DOHH2 (cell line): ENCODE measurements around the gene TDP2.
A peak's percentile ranks its signal among the peaks of the same experiment; 100 is the strongest.

Experiments used
- H3F3A ChIP-seq: fragments of 200-600 bp; sonication (generic), shearing (Covaris generic); 2 replicates; pipeline ENCODE4 v1.6.0; 2016; ENCODE audit warnings: antibody characterized with exemption, mild to moderate bottlenecking; ENCODE audit not compliant: control insufficient read depth, insufficient read depth
- H3K27ac ChIP-seq: fragments of 200-600 bp; sonication (generic); 2 replicates; pipeline ENCODE4 v1.5.1; 2014; ENCODE audit warnings: low read depth, mild to moderate bottlenecking, low read length, moderate library complexity
- H3K27me3 ChIP-seq: fragments of 200-600 bp; sonication (generic); 2 replicates; pipeline ENCODE4 v1.6.1; 2014; ENCODE audit warnings: mild to moderate bottlenecking, low read length, mixed read lengths; ENCODE audit not compliant: control insufficient read depth
- H3K36me3 ChIP-seq: fragments of 200-600 bp; sonication (generic); 2 replicates; pipeline ENCODE4 v1.6.1; 2014; ENCODE audit warnings: mild to moderate bottlenecking, low read length, moderate library complexity, mixed read lengths; ENCODE audit not compliant: control insufficient read depth
- H3K4me1 ChIP-seq: fragments of 200-600 bp; sonication (generic); 2 replicates; pipeline ENCODE4 v1.6.1; 2014; ENCODE audit warnings: mild to moderate bottlenecking, low read length, mixed read lengths; ENCODE audit not compliant: control insufficient read depth
- H3K4me2 ChIP-seq: fragments of 200-600 bp; sonication (generic); 2 replicates; pipeline ENCODE4 v1.6.0; 2014; ENCODE audit warnings: mild to moderate bottlenecking, low read length, moderate library complexity
- H3K4me3 ChIP-seq: fragments of 200-600 bp; sonication (generic); 2 replicates; pipeline ENCODE4 v1.5.1; 2014; ENCODE audit warnings: mild to moderate bottlenecking, low read length, mixed read lengths
- H3K79me2 ChIP-seq: fragments of 200-600 bp; sonication (generic); 2 replicates; pipeline ENCODE4 v1.6.1; 2014; ENCODE audit warnings: mild to moderate bottlenecking, low read length, mixed read lengths; ENCODE audit not compliant: control insufficient read depth
- H3K9me2 ChIP-seq: fragments of 200-600 bp; sonication (generic); replicated peaks from 2 replicates; pipeline ENCODE4 v1.6.1; 2014; ENCODE audit warnings: mild to moderate bottlenecking, low read length, mixed read lengths; ENCODE audit not compliant: control insufficient read depth
- H3K9me3 ChIP-seq: fragments of 200-600 bp; sonication (generic); 2 replicates; pipeline ENCODE4 v1.6.1; 2014; ENCODE audit warnings: antibody characterized with exemption, low read length, mixed read lengths; ENCODE audit not compliant: control insufficient read depth, insufficient read depth
- H4K20me1 ChIP-seq: fragments of 200-600 bp; sonication (generic); 2 replicates; pipeline ENCODE4 v1.6.0; 2014; ENCODE audit warnings: low read depth, mild to moderate bottlenecking, antibody characterized with exemption, low read length, moderate library complexity; ENCODE audit not compliant: control insufficient read depth, insufficient read depth
- CTCF ChIP-seq: fragments of 200-600 bp; sonication (generic); IDR thresholded peaks from one replicate; pipeline ENCODE4 v1.5.1; 2014; ENCODE audit warnings: antibody characterized with exemption, mild to moderate bottlenecking, low read depth, low read length; ENCODE audit not compliant: poor library complexity, severe bottlenecking
- EZH2phosphoT487 ChIP-seq: fragments of 200-600 bp; sonication (generic); IDR thresholded peaks from 2 replicates; pipeline ENCODE4 v1.6.1; 2017; ENCODE audit warnings: borderline replicate concordance, mild to moderate bottlenecking, antibody characterized with exemption, low read length, moderate library complexity, mixed read lengths

The TDP2 gene

GRCh38 chr6:24667378-24667803 lies 692 bp upstream of the TDP2 start:
- H4K20me1 ChIP-seq, result no peaks in the 10 kb centered on the region
- H3K79me2 ChIP-seq, result peaks cover 49% of the 10 kb centered on the region
- H3K9me2 ChIP-seq, result no peaks in the 10 kb centered on the region
- no peaks in the 10 kb centered on the region for H3K27me3 ChIP-seq
- H3F3A ChIP-seq, result no peaks in the 10 kb centered on the region
- H3K9me3 ChIP-seq, result 0 out of 2 replicates have a peak, but pooled peaks cover 4% of the 10 kb centered on the region
- peaks cover 24% of the 10 kb centered on the region for H3K4me1 ChIP-seq
- H3K4me3 ChIP-seq, result peak overlapping the region; percentile 99
- peak overlapping the region; percentile 95 for H3K4me2 ChIP-seq
- TF ChIP-seq EZH2phosphoT487 (no peak), CTCF (no peak)
- H3K27ac ChIP-seq, result peak overlapping the region; percentile 62
- H3K36me3 ChIP-seq, result peaks cover 41% of the 10 kb centered on the region

GRCh38 chr6:24666097-24666640 lies 530 bp downstream of the TDP2 start:
- H3K9me2 ChIP-seq, result no peaks in the 10 kb centered on the region
- peaks cover 49% of the 10 kb centered on the region for H3K79me2 ChIP-seq
- H3K27ac ChIP-seq, result peak overlapping the region; percentile 72

GRCh38 chr6:24664046-24664987 lies 2.4 kb downstream of the TDP2 start:
- Histone ChIP-seq H3K36me3 (peaks cover 56% of the 10 kb centered on the region), H3K9me2 (no peaks in the 10 kb centered on the region), H3K4me1 (peaks cover 24% of the 10 kb centered on the region), H3K4me3 (peak overlapping the region; percentile 99; the same call in 1 of the 2 replicates), H4K20me1 (no peaks in the 10 kb centered on the region), H3F3A (no peaks in the 10 kb centered on the region), H3K27ac (no peak overlapping the region), H3K27me3 (no peaks in the 10 kb centered on the region), H3K79me2 (peaks cover 52% of the 10 kb centered on the region), H3K4me2 (peak overlapping the region; percentile 76), H3K9me3 (no peaks in the 10 kb centered on the region)
- no peak for TF ChIP-seq EZH2phosphoT487
- no peak for TF ChIP-seq CTCF

More at GRCh38 chr6:24666097-24666640, 530 bp downstream of the TDP2 start:
- Histone ChIP-seq H3K9me3 (0 out of 2 replicates have a peak, but pooled peaks cover 4% of the 10 kb centered on the region), H3K4me1 (peaks cover 24% of the 10 kb centered on the region), H3K36me3 (peaks cover 44% of the 10 kb centered on the region), H3K27me3 (no peaks in the 10 kb centered on the region), H4K20me1 (no peaks in the 10 kb centered on the region), H3K4me2 (peak overlapping the region; percentile 76), H3K4me3 (peak overlapping the region; percentile 99), H3F3A (no peaks in the 10 kb centered on the region)
- no peak for TF ChIP-seq EZH2phosphoT487
- no peak for TF ChIP-seq CTCF
